NB4 (cell line): ENCODE measurements around the gene SLC2A4RG.

ENCODE experiments used
- DNase-seq: peaks from one replicate; pipeline ENCODE4 v3.0.0; 2010; ENCODE audit warnings: low read depth
- H3K4me3 ChIP-seq: one replicate; pipeline ENCODE4 v1.5.1; 2011; ENCODE audit warnings: mild to moderate bottlenecking, low read depth, low read length, moderate library complexity
- MYC ChIP-seq: IDR thresholded peaks from 2 replicates; pipeline ENCODE4 v1.6.1; 2011; ENCODE audit warnings: low read depth, low read length
- POLR2A ChIP-seq: IDR thresholded peaks from 2 replicates; pipeline ENCODE4 v1.6.1; 2011; ENCODE audit warnings: mild to moderate bottlenecking; ENCODE audit not compliant: insufficient read length; ENCODE audit errors: extremely low read depth
- TF ChIP-seq, protein P1 (sequence below): IDR thresholded peaks from one replicate; pipeline ENCODE4 v1.5.1; 2012; ENCODE audit warnings: low read depth, low read length
- TF ChIP-seq, protein P2 (sequence below): IDR thresholded peaks from 2 replicates; pipeline ENCODE4 v1.6.1; 2011; ENCODE audit warnings: low read depth, low read length

Gene SLC2A4RG

DNA sequence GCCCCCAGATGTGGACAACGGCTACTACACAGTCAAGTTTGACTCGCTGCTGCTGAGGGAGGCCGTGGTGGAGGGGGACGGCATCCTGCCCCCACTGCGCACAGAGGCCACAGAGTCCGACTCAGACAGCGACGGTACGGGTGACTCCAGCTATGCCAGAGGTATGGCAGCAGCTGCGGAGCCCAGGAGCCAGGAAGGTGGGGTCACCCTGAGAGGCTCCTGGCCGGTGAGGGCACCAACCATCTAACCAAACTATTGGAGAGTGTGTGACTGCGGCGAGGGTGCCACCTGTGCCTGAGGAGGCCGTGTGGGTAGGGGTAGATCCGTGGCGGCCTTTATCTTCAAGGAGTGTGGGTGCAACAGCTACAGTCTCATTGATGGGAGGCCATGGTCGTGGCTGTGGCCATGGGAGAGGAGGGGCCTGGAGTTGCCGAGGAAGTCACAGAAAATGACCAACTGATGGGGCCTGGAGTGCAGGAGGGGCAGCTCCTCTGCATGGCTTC, 5.9 kb upstream of the SLC2A4RG start:
- H3K4me3 ChIP-seq = no peak overlapping the region
- TF ChIP-seq POLR2A (no peak), MYC (no peak)
- TF ChIP-seq, protein P1, sequence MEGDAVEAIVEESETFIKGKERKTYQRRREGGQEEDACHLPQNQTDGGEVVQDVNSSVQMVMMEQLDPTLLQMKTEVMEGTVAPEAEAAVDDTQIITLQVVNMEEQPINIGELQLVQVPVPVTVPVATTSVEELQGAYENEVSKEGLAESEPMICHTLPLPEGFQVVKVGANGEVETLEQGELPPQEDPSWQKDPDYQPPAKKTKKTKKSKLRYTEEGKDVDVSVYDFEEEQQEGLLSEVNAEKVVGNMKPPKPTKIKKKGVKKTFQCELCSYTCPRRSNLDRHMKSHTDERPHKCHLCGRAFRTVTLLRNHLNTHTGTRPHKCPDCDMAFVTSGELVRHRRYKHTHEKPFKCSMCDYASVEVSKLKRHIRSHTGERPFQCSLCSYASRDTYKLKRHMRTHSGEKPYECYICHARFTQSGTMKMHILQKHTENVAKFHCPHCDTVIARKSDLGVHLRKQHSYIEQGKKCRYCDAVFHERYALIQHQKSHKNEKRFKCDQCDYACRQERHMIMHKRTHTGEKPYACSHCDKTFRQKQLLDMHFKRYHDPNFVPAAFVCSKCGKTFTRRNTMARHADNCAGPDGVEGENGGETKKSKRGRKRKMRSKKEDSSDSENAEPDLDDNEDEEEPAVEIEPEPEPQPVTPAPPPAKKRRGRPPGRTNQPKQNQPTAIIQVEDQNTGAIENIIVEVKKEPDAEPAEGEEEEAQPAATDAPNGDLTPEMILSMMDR = no peak
- TF ChIP-seq, protein P2, sequence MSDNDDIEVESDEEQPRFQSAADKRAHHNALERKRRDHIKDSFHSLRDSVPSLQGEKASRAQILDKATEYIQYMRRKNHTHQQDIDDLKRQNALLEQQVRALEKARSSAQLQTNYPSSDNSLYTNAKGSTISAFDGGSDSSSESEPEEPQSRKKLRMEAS = no peak
- DNase-seq = no peak

DNA sequence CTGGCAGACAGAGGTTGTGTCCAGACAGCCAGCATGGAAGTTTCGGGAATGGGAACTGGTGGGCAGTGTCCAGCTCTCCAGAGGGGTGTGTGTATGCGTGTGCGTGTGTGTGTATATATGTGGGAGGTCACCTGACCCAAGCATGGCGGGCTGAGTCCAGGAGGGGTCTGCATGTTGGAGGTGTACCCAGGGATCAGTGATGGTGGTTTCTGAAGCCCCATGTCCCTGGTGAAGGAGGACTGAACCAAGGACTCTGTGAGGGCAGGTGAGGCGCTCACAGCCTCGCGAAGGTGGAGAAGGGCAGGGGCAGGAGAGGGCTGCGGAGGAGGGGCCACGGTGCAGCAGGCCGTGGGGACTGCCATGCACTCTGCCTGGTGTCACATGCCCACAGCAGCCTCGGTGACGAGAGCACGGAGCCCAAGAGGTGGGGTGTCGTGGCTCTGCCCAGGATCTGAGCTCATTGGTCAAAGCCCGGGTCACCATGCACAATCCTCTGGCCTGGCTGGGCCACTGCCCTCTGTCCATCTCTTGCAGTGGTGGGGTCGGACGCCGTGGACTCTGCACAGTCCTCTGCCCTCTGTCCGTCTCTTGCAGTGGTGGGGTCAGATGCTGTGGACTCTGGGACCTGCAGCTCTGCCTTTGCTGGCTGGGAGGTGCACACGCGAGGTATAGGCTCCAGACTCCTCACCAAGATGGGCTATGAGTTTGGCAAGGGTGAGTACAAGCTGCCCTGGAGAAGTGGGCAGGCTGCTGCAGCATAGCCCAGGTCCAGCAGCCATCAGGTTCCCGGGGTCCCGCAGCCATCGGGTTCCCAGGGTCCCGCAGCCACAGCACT, 5.2 kb upstream of the SLC2A4RG start:
- no peak for DNase-seq
- no peak overlapping the region for H3K4me3 ChIP-seq
- TF ChIP-seq, protein P2 = no peak
- TF ChIP-seq POLR2A (no peak), MYC (no peak)
- TF ChIP-seq, protein P1 = no peak

DNA sequence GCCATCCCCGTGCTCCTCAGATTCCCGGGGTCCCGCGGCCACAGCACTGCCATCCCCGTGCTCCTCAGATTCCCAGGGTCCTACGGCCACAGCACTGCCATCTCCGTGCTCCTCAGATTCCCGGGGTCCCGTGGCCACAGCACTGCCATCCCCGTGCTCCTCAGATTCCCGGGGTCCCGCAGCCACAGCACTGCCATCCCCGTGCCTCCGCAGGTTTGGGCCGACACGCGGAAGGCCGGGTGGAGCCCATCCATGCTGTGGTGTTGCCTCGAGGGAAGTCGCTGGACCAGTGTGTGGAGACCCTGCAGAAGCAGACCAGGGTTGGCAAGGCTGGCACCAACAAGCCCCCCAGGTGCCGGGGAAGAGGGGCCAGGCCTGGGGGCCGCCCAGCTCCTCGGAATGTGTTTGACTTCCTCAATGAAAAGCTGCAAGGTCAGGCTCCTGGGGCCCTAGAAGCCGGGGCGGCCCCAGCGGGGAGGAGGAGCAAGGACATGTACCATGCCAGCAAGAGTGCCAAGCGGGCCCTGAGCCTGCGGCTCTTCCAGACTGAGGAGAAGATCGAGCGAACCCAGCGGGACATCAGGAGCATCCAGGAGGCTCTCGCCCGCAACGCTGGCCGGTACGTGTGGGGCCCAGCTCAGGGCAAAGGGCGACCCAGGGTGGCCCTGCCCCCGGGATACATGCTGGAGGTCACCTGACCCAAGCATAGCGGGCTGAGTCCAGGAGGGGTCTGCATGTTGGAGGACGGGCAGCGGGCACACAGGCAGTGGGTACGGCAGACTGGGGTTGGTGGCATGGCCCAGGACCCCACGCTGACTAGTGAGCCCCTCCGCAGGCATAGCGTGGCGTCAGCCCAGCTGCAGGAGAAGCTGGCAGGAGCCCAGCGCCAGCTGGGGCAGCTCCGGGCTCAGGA, 4.4 kb upstream of the SLC2A4RG start:
- no peak overlapping the region for H3K4me3 ChIP-seq

DNA sequence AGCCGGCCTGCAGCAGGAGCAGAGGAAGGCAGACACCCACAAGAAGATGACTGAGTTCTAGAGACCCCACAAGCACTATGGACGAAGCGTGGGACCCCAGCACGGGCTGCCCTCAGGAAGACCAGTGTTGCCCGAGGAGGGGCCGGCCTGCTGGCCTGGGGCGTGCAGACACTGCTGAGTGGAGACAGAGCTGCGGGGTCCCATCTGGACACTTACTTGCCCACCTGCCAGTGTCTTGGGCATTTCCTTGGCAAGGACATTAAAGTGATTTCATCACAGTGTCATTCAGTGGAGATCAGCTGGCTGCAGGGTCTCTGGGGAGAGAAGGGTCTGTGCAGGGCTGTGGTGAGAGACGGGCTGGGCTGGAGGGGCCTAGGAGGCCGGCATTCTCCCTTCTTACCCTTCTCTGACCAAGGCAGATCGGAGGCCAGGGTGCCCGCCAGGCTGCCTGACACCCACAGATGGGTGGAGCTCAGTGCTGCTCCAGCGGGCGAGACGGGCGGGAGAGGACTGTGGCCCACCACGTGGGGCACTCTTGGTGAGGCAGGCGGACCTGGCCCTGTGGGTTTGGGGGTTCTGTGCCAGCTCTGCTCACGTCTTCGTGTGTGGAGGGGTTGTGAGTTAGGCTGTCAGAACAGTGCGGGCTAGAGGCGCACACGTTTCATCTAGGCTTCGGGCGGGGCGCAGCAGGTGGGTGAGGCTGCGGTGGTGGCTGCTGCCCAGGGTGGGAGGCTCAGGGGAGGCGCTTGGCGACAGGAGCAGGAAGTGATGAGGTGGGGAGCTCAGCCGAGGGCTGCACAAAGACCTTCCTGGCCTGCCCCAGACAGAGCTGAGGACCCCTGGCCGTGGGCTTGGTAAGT, 3.5 kb upstream of the SLC2A4RG start, which contains the start of gene LIME1:
Gene LIME1, plus strand, starts transcription at position 806 of the 860 bp plus-strand sequence. CDS start 886 bp downstream, outside the sequence.
- H3K4me3 ChIP-seq = no peak within 1 kb of the TSS
- DNase-seq = no peak
- TF ChIP-seq, protein P2 = no peak
- TF ChIP-seq, protein P1 = no peak
- TF ChIP-seq MYC = no peak
- no peak for TF ChIP-seq POLR2A

More for the DNA sequence above, 4.4 kb upstream of the SLC2A4RG start:
- TF ChIP-seq POLR2A (no peak), MYC (no peak)
- TF ChIP-seq, protein P2 = no peak
- TF ChIP-seq, protein P1 = no peak
- no peak for DNase-seq
